HG03066 (cell line): ENCODE results near the gene B4GALT6.

Source experiments
- ATAC-seq: cut with Tn5 transposase; IDR thresholded peaks from one replicate; pipeline ENCODE4 v1.9.1; 2021; ENCODE audit warnings: low read depth; ENCODE audit not compliant: unreplicated experiment

B4GALT6 gene

DNA sequence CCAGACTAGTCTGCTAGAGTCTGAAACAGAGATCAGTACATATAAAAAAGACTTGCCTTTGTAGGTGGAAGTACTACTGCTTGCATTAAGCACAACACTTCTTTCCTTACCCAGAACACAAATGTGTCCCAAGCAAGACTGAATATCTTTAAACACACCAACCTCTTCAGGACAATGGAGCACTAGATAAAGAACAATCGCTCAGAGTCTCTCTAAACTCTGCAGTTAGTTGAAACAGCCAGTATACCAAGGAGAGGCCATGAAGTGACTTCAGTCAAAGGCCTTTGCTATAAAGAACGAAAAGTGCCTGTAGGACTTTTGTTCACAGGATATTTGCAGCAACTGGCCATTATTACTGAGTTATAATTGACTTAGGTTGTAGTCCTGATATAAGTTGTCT lies 9.9 kb upstream of the B4GALT6 start:
- no peak for ATAC-seq

GRCh38 chr18:31688606-31689005 lies 4.2 kb upstream of the B4GALT6 start:
- no peak for ATAC-seq

GRCh38 chr18:31686986-31687928 lies 2.9 kb upstream of the B4GALT6 start:
- ATAC-seq: no peak

DNA sequence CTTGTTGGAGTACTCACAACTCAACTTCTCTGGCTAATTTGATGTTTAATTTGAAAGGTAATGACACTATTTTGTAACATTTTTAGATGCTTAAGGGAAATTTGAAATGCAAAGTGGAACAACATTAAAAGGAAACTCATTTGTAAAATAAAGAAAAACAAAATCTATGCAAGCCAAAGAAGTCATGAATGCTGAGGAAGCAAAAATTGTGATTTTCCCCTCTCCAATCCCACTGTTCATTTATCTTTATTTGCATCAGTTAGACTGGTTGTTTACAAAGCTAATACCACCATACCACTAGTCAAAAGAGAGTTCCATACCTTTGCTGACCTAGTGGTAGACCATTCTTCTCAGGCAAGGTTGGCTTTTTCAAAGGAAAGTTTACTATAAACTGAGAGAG lies 2.2 kb upstream of the B4GALT6 start:
- ATAC-seq: no peak

DNA sequence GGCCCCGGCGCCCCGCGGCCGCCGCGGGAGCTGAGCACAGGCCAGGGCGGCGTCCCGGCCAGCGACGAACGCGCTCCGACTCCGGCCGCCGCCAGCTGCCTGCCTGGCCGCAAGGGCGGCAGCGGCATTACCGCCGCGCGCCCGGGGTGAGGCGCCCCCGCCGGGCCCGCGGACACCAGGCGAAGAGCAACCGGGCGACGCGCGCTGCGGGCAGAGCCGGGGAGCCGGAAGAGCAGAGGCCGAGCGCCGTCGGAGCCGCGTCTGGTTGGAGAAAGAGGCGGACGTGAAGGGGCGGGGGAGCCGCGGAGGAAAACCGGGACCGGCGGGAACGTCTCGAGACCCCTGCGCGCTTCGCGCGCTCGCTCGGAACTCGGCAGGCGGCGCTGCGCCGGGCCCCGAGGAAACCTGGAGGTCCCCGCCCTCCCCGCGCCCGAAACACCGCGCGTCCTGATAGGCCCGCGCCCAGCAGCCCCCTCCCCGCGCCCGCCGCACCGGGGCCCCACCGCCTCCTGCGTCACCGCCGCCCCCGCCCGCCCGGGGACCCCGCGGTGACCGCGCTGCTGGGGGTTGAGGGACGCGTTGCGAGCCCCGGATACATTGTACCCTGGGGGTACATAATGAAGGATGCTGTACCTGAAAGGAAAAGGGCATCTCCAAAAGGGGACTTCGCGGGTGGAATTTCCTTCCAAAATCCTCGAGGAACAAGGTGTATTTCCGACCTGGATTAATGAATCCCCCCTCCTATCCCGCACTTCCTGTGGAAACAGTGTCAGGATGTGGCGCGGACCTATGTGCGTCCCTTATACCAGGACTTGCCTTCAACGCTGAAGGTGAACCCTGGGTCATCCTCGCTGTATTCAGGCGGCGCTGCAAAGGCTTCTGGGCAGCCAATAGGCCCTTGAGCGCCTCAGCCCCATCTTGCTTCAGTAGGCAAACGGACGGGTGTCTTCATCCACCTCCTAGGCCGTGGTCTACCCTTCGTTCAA lies 1.0 kb upstream of the B4GALT6 start:
- ATAC-seq: peak; percentile 71

DNA sequence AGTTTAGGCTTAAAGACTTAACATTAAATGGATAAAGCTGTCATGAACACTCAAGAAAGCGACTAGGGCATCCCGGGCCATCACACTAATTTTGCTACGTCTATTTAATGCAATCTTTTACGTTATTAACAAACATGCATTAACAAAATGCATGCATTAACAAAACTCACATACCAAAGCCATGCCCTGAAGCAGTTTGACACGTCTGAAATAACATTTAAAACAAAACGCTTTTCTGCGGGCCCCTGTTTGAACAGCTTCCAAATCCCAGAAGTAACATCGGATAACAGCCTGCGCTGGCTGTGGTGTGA lies 458 bp downstream of the B4GALT6 start:
- no peak for ATAC-seq

- no peak for ATAC-seq
These were observed 1.3 kb downstream of the B4GALT6 start for GRCh38 chr18:31683106-31683505.

- no peak for ATAC-seq
These were observed 3.4 kb downstream of the B4GALT6 start for GRCh38 chr18:31680831-31681568.

- no peak for ATAC-seq
These were observed 4.0 kb downstream of the B4GALT6 start for GRCh38 chr18:31680433-31680811.

DNA sequence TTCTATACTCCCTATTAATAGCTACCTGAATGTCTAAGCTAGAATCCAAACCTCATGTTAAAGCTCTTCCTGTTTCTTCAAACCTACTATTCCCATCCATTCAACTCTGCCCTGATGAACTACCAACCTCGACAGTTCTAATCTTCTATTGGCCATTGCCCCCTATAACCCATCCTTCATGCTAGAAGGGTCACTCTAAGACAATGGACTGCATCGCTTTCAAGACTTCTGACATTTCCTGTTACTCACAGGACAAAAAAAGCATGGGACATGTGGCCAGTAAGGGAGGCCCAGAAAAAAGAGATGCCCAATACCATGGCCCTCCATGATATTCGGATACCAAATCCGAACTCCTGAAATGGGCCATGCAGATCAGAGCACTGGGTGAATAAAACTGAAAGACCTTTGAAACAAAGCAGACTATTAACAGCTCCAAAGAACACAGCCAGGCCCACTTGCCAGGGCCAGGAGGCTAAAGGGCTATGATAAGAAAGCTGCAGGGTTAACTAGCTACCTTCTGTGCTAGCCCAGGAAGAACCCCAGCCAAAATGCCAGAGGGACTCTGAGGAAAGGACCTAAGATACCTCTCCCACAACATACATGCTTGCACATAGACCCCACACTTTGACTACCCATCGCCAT lies 4.5 kb downstream of the B4GALT6 start:
- ATAC-seq: no peak

GRCh38 chr18:31679133-31679742 lies 5.1 kb downstream of the B4GALT6 start:
- no peak for ATAC-seq

- no peak for ATAC-seq
These were observed 6.0 kb downstream of the B4GALT6 start for GRCh38 chr18:31678425-31678824.

DNA sequence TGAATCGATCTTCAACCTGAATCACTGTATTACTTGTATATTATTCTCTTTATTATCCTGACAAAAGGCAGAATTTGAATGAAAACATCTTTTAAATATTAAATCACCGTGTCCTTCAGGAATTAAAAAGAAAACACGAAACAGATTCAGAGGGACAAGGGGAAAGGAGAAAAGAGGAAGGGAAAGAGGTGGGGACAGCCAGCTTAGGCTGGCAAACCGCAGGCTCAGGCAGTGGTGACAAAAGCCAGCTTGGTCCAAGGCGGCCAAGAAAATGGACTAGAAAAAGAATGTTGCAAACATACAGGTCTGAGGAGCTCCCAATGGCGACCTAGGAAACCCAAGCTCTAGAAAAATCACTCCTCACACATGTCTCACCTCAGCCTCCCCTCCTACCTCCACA lies 6.8 kb downstream of the B4GALT6 start:
- ATAC-seq: no peak

GRCh38 chr18:31675404-31675803 lies 9.0 kb downstream of the B4GALT6 start:
- no peak for ATAC-seq

GRCh38 chr18:31672628-31673135 lies 11.7 kb downstream of the B4GALT6 start:
- ATAC-seq: no peak

GRCh38 chr18:31671951-31672350 lies 12.4 kb downstream of the B4GALT6 start:
- ATAC-seq: no peak

DNA sequence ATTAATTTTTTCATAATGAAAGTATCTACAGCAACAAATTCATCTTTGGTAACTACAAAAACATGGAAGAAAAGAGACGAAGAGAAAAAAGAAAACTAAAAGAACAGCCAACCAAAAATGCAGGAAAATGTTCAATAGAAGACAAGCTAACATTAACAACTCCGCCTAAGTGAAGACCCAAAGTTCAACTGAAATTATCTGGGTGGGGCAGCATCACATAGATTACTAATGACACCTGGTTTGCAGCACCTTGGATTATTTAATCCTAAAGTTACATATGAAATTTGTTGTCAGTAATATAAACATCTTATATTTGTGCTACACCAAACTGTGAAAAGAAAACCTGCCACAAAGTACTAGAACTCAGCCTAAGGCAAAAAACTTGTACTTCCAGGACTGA lies 14.8 kb downstream of the B4GALT6 start:
- no peak for ATAC-seq

DNA sequence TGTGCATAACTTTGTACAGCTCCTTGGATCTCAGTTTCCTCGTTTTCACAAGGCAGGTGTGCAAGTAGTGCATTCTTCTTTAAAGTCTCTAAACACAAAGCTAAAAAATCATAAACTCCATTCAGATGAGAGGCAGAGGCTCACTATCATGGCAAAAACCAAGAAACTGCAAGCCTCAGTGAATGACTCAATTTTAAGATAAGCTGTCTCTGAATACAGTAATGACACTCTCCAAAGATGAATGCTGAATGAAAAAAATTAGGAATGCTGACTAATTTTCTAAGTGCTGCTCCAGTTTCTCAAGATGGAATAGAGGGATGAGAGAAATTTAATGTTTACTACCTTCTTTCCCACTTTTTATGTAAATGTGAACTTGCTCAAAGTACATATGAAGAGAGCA lies 17.2 kb downstream of the B4GALT6 start:
- ATAC-seq: no peak

DNA sequence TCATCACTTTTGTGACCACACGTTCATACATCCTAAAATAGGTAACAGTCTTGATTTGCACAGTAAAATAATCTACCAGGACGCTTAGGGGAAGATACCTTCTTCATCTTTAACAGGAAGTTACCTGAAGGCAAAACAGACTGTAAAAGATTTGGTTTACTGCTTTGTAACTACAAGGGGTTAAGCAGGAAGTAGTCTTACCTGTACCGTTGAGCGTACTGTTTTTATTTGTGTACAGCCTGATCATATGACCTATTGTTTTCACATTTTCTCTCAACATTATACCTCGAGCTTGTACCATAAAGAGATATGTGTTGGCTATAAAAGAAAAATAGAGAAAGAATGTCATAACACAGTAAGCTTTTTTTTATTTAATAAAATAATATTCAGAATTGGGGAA lies 18.3 kb downstream of the B4GALT6 start:
- no peak for ATAC-seq

- ATAC-seq: no peak
These were observed 20.3 kb downstream of the B4GALT6 start for GRCh38 chr18:31664101-31664500.
